Mucosa of rectum (tissue), 2 donors: ENCODE measurements around the gene OSBPL2.

Source experiments
- H3K27ac ChIP-seq, 2 donors: one replicate each; pipeline ENCODE4 v1.7.0; 2013; ENCODE audit warnings: inconsistent platforms in 2 of 2, low read depth in 2 of 2, low read length in 2 of 2
- H3K27me3 ChIP-seq, 2 donors: one replicate each; pipeline ENCODE4 v1.7.0; 2013; ENCODE audit warnings: low read length in 2 of 2; ENCODE audit not compliant: control insufficient read depth in 2 of 2, insufficient read depth in 2 of 2
- H3K36me3 ChIP-seq, 2 donors: one replicate each; pipeline ENCODE4 v1.7.0; 2013; ENCODE audit warnings: low read length in 2 of 2; ENCODE audit not compliant: control insufficient read depth in 2 of 2, insufficient read depth in 2 of 2
- H3K4me1 ChIP-seq, 2 donors: one replicate each; pipeline ENCODE4 v1.7.0; 2013; ENCODE audit warnings: low read length in 2 of 2, mild to moderate bottlenecking in 1 of 2; ENCODE audit not compliant: control insufficient read depth in 2 of 2, insufficient read depth in 2 of 2
- H3K4me3 ChIP-seq, 2 donors: one replicate each; pipeline ENCODE4 v1.7.0; 2013; ENCODE audit warnings: low read length in 2 of 2
- H3K9ac ChIP-seq, 2 donors: one replicate each; pipeline ENCODE4 v1.7.0; 2013; ENCODE audit warnings: low read length in 2 of 2, low read depth in 1 of 2, mild to moderate bottlenecking in 1 of 2
- H3K9me3 ChIP-seq, 2 donors: one replicate each; pipeline ENCODE4 v1.7.0; 2013; ENCODE audit warnings: low read length in 2 of 2; ENCODE audit not compliant: control insufficient read depth in 2 of 2
- donor health status: healthy.
- donor health status: Normal muscosa, but diverticular disease.

Gene OSBPL2

DNA sequence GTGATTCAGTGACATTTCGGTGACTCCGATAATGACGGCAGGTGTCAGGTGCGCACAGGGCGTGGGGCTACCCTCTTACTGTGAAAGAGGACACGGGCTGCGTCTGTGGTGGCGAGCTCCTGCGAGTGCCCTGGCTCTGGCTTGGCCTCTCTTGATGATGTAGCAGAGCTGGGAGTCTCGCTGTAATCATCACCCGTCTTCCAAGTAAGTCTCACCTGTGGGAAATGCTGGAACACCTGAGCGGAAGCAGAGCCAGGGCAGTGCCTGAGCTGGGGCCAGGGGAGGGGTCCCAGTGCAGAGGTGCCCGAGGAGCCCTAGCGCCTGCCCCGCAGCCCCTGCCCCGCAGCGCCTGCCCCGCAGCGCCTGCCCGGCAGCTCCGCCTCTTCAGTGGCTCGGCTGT is 4.8 kb downstream of the OSBPL2 start:
- no peak overlapping the region for H3K4me3 ChIP-seq

DNA sequence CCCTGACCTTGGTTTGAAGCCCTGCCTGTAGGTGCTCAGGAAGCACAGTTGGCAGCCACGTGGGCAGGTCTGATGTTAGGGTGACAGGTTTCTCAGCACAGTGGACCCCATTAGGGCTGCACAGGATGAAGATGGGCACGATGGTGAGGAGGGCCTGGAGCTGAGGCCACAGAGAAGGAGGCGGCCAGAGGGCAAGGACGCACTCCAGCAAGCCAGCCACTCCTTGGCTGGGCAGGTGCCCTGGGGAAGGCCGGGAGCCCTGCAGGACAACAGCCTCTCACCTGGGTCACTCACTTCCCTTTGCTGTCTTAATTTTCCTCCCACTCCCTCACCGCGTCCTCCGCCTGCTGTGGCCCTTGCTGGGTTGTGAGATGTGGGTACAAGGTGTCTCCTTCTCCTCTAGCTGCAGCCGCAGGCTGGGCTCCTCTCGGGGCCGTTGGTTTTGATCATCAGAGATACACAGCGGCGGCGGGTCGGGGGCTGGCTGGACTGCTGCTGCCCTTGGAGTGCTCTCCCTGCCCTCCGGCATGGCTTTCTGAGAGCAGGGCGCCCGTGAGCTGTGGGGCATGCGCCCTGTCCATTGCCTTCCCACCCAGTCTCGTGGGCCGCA is 5.7 kb downstream of the OSBPL2 start:
- Histone ChIP-seq H3K4me1 (peaks cover 28 to 32% of the 10 kb centered on the region in 2 donors), H3K9ac (no peak overlapping the region), H3K27ac (no peak overlapping the region), H3K4me3 (no peak overlapping the region), H3K36me3 (peaks cover 9 to 22% of the 10 kb centered on the region in 2 donors), H3K27me3 (no peaks in the 10 kb centered on the region), H3K9me3 (no peaks in the 10 kb centered on the region)

More for the DNA sequence above, 4.8 kb downstream of the OSBPL2 start:
- H3K9ac ChIP-seq: no peak overlapping the region
- H3K9me3 ChIP-seq: no peaks in the 10 kb centered on the region
- H3K36me3 ChIP-seq: peaks cover 9 to 22% of the 10 kb centered on the region in 2 donors
- no peak overlapping the region for H3K27ac ChIP-seq
- H3K4me1 ChIP-seq: peaks cover 28 to 32% of the 10 kb centered on the region in 2 donors
- no peaks in the 10 kb centered on the region for H3K27me3 ChIP-seq

DNA sequence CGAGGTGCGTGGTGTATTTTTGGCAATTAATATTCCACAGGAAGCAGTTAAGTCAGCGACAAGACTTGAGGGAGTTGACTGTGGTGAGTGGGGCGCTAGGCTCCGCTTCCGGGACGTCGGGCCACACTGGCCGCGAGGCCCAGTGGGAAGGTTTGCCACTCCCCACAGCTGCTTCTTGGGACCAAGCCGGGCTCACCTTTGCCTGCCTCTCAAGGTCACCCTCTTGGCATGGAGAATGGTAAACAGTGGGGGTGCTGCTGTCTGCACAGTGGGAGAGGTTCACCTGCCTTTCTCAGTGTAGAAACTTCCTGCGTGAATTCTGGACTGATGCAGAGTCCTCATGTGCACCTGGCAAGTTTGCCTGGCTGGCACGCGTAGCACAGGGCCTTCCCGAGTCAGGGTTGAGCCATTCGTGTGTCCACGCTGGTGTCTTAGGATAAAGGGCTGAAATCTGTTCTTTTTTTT is 6.4 kb downstream of the OSBPL2 start:
- Histone ChIP-seq H3K9me3 (no peaks in the 10 kb centered on the region), H3K36me3 (peaks cover 9 to 22% of the 10 kb centered on the region in 2 donors), H3K4me3 (no peak overlapping the region), H3K27me3 (no peaks in the 10 kb centered on the region), H3K27ac (no peak overlapping the region), H3K4me1 (peaks cover 23 to 26% of the 10 kb centered on the region in 2 donors), H3K9ac (no peak overlapping the region)

DNA sequence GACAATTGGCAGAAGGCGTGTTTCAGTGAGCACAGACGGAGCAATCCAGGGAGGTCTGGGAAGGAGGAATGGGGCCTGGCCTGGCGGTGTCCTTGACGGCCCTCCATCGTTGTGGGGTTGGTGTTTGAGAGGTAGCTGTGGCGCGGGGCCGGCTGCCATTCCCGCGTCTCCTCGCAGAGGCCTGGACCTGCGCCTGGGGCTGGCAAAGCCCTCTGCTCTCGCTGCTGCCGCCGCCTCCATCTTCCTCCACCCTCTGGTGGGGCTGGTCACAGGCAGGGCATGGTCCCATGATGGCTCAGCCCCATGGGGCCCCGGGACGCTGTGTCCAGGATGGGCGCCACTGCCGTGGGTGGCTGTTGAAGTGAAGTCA is 7.6 kb downstream of the OSBPL2 start:
- no peak overlapping the region for H3K4me3 ChIP-seq
- no peaks in the 10 kb centered on the region for H3K27me3 ChIP-seq
- no peaks in the 10 kb centered on the region for H3K9me3 ChIP-seq
- no peak overlapping the region for H3K27ac ChIP-seq
- no peak overlapping the region for H3K9ac ChIP-seq
- peaks cover 9 to 19% of the 10 kb centered on the region in 2 donors for H3K36me3 ChIP-seq
- peaks cover 15 to 16% of the 10 kb centered on the region in 2 donors for H3K4me1 ChIP-seq

DNA sequence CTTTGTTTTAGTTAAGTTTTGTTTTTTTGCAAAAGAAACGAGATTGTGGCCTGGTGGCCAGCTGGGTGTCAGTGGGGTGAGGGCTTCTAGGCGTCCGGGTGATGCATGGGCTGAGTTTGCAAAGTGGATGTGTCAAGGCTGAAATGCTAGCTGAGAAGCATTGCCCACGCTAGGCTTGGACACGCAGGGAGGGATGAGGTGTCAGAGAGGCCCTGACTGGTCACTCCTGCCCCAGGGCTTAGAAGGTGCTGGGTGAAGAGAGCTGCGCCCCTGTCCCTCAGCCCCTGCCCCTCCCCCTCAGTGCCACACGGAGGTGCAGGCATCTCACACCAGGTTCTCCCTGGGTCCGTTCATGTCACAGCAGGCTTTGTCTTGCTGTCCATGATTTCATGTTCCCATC is 8.1 kb downstream of the OSBPL2 start:
- no peaks in the 10 kb centered on the region for H3K27me3 ChIP-seq
- H3K4me3 ChIP-seq: no peak overlapping the region
- H3K9me3 ChIP-seq: no peaks in the 10 kb centered on the region
- no peak overlapping the region for H3K27ac ChIP-seq
- peaks cover 9 to 19% of the 10 kb centered on the region in 2 donors for H3K36me3 ChIP-seq
- H3K4me1 ChIP-seq: peaks cover 9 to 12% of the 10 kb centered on the region in 2 donors
- H3K9ac ChIP-seq: no peak overlapping the region

DNA sequence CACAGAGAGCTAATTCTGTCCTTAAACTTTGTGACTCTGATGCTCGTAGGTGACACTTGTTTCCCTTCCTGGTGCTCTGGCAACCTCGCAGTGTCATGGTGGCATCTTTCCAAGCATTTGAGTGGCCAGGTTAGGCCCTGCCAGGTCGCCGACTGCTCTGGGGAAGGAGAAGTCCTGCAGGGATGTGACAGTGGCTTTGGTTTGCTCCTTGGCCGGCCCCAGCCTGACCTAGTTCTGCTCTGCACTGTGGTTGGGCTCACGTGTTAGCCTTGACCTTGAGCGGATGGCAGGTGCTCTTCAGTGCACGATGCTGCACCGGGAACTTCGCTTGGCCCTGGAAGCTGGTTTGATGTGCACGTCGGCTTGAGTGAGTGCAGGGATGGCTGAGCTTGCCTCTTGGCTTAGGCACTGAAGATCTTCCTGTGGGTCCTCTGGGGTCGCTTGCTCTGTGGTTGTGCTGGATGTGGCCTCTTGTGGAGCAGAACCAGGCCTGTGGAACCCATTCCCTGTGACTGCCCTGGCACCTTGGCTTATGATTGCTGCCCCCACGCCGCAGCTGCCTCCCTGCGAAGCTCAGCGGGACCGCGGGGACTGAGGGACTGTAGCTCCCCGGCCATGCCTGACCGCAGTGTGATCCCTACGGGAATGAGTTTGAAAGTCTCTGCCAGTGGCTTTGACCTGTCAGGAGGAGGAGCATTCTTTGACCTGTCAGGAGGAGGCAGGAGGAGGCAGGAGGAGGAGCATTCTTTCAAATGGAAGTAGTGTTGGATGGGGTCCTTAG is 8.7 kb downstream of the OSBPL2 start:
- H3K4me3 ChIP-seq: no peak overlapping the region
- H3K4me1 ChIP-seq: peaks cover 6 to 8% of the 10 kb centered on the region in 2 donors
- peaks cover 9 to 19% of the 10 kb centered on the region in 2 donors for H3K36me3 ChIP-seq
- H3K9me3 ChIP-seq: no peaks in the 10 kb centered on the region
- no peaks in the 10 kb centered on the region for H3K27me3 ChIP-seq
- H3K27ac ChIP-seq: no peak overlapping the region
- H3K9ac ChIP-seq: no peak overlapping the region

DNA sequence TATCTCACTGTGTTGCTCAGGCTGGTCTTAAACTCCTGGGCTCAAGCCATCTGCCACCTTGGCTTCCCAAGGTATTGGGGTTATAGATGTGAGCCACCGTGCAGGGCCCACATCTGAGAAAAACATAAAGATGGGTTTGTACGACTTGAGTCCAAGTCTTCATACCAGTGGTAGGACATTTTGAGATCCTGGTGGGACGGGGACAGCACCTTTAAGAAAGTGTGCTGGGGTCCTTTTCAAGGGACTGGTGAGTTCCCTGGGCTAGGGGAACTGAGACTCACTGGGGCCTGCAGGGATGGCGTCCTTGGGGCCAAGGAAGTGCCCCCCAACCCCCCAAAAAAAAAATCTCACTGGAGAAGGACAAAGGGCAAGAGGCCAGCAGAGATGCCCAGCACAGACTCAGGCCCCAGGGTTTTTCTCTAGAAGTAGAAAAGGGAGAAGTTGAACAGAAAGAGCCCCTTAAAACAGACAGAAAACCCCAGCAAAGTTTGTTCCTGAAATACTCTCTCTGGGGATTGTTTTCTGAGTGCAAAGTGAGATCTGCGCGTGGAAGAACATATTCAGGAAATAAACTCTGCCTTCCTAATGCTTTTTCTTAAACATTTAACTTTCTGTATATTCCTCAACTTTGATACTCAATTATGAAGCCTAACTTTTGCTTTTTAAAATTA is 10.7 kb downstream of the OSBPL2 start:
- H3K36me3 ChIP-seq: peaks cover 1 to 15% of the 10 kb centered on the region in 2 donors
- H3K27me3 ChIP-seq: no peaks in the 10 kb centered on the region
- no peaks in the 10 kb centered on the region for H3K9me3 ChIP-seq
- H3K4me1 ChIP-seq: peaks cover 0 to 2% of the 10 kb centered on the region in 2 donors
- no peak overlapping the region for H3K4me3 ChIP-seq
- no peak overlapping the region for H3K27ac ChIP-seq
- H3K9ac ChIP-seq: no peak overlapping the region

DNA sequence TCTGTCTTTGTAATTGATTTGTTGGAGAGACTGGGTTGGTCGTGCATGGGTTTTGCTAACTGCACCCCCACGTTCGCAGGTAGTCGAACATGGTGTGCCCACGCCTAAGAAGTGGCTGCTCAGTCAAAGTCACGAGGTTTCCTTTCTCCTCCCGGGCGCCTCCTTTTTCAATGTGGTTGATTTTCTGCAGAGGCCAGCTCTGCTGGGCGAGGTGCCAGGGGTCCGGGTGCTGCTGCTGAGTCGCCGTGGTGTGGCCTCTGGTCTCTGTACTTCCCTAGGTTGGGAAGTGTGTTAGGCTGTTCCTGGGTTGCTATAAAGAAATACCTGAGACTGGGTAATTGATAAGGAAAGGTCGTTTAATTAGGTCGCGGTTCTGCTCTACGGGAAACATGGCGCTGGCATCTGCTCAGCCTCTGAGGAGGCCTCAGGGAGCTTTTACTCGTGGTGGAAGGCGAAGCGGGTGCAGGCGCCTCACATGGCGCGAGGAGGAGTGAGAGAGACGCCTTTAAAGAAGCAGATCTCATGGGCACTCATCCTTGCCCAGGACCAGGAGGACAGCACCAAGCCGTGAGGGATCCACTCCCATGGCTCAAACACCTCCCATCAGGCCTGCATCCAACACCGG is 14.1 kb downstream of the OSBPL2 start:
- H3K4me3 ChIP-seq: no peak overlapping the region
- H3K27me3 ChIP-seq: no peaks in the 10 kb centered on the region
- peaks cover 10 to 20% of the 10 kb centered on the region in 2 donors for H3K36me3 ChIP-seq
- H3K4me1 ChIP-seq: no peaks in the 10 kb centered on the region
- no peak overlapping the region for H3K9ac ChIP-seq
- H3K9me3 ChIP-seq: no peaks in the 10 kb centered on the region
- H3K27ac ChIP-seq: no peak overlapping the region

DNA sequence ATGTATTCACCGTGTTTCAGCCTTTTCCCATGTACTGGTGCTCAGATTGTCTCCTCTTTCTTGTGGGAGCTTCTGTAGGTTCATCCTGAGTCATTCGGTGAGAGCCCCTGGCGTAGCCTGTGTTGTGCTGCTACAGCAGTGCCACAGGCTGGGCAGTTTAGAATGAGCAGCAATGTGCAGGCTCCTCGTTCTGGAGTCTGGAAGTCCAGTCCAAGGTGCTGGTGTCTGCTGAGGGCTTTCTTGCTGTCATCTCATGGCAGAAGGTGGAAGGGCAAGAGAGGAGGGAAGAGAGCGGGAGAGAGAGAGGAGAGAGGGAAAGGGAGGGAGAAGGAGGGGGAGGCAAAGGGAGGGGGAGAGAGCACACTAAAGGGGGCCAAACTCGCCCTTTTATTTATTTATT is 15.1 kb downstream of the OSBPL2 start:
- H3K9ac ChIP-seq: no peak overlapping the region
- no peak overlapping the region for H3K4me3 ChIP-seq
- no peaks in the 10 kb centered on the region for H3K9me3 ChIP-seq
- peaks cover 12 to 25% of the 10 kb centered on the region in 2 donors for H3K36me3 ChIP-seq
- H3K27ac ChIP-seq: no peak overlapping the region
- no peaks in the 10 kb centered on the region for H3K27me3 ChIP-seq
- no peaks in the 10 kb centered on the region for H3K4me1 ChIP-seq
